H9 (cell line): ENCODE results near the gene SLCO1C1. TPM values are rescaled to one million over a fixed set of nuclear protein-coding genes. Genes with fewer than 3 reads are reported as not detected.
A peak's percentile ranks its signal among the peaks of the same experiment; 100 is the strongest.

ENCODE experiments used
- DNase-seq: peaks from one replicate; pipeline ENCODE4 v3.0.0-alpha.2; 2017
- H2AFZ ChIP-seq: one replicate; pipeline ENCODE4 v1.6.1; 2013; ENCODE audit warnings: mild to moderate bottlenecking, low read length, control low read depth, moderate library complexity
- H2AK5ac ChIP-seq: 2 replicates; pipeline ENCODE4 v1.6.1; 2013; ENCODE audit warnings: low read length, control low read depth, mixed read lengths; ENCODE audit not compliant: insufficient read length
- H2BK120ac ChIP-seq: one replicate; pipeline ENCODE4 v1.6.1; 2013; ENCODE audit warnings: low read depth, mild to moderate bottlenecking, low read length, control low read depth, inconsistent platforms; ENCODE audit not compliant: poor library complexity, severe bottlenecking
- H2BK12ac ChIP-seq: 2 replicates; pipeline ENCODE4 v1.6.1; 2013; ENCODE audit warnings: low read length, control low read depth, mixed read lengths, low read depth; ENCODE audit not compliant: insufficient read length
- H2BK15ac ChIP-seq: 2 replicates; pipeline ENCODE4 v1.6.1; 2013; ENCODE audit warnings: low read depth, low read length, control low read depth
- H2BK20ac ChIP-seq: one replicate; pipeline ENCODE4 v1.6.1; 2013; ENCODE audit warnings: low read depth, mild to moderate bottlenecking, low read length, control low read depth, inconsistent platforms; ENCODE audit not compliant: poor library complexity, severe bottlenecking
- H2BK5ac ChIP-seq: 2 replicates; pipeline ENCODE4 v1.6.1; 2013; ENCODE audit warnings: low read length, control low read depth, mixed read lengths; ENCODE audit not compliant: insufficient read length
- H3K14ac ChIP-seq: 2 replicates; pipeline ENCODE4 v1.6.1; 2013; ENCODE audit warnings: low read length, control low read depth; ENCODE audit not compliant: insufficient read depth
- H3K18ac ChIP-seq: 2 replicates; pipeline ENCODE4 v1.6.1; 2013; ENCODE audit warnings: low read depth, mild to moderate bottlenecking, mixed read lengths, low read length, control low read depth; ENCODE audit not compliant: insufficient read length
- H3K23ac ChIP-seq: 2 replicates; pipeline ENCODE4 v1.6.1; 2013; ENCODE audit warnings: low read length, control low read depth, mixed read lengths, low read depth; ENCODE audit not compliant: insufficient read length
- H3K23me2 ChIP-seq: 2 replicates; pipeline ENCODE4 v1.6.1; 2013; ENCODE audit warnings: low read depth, mild to moderate bottlenecking, mixed read lengths, low read length, control low read depth; ENCODE audit not compliant: insufficient read length, poor library complexity, severe bottlenecking
- H3K27ac ChIP-seq: 2 replicates; pipeline ENCODE4 v1.5.1; 2013; ENCODE audit warnings: low read length, control low read depth, mixed read lengths, low read depth; ENCODE audit not compliant: insufficient read length
- H3K27me3 ChIP-seq: 2 replicates; pipeline ENCODE4 v1.6.1; 2013; ENCODE audit warnings: low read length, control low read depth, inconsistent platforms; ENCODE audit not compliant: insufficient read depth
- H3K4ac ChIP-seq: 2 replicates; pipeline ENCODE4 v1.6.1; 2013; ENCODE audit warnings: low read depth, mild to moderate bottlenecking, control low read depth, inconsistent platforms, low read length, moderate library complexity
- H3K4me1 ChIP-seq: 2 replicates; pipeline ENCODE4 v1.6.1; 2013; ENCODE audit warnings: low read length, control low read depth, inconsistent platforms; ENCODE audit not compliant: insufficient read depth
- H3K4me2 ChIP-seq: 2 replicates; pipeline ENCODE4 v1.6.1; 2013; ENCODE audit warnings: low read length, control low read depth, mixed read lengths; ENCODE audit not compliant: insufficient read length, insufficient read depth
- H3K56ac ChIP-seq: 2 replicates; pipeline ENCODE4 v1.6.1; 2013; ENCODE audit warnings: low read depth, mild to moderate bottlenecking, mixed read lengths, low read length, control low read depth; ENCODE audit not compliant: insufficient read length
- H3K79me1 ChIP-seq: 2 replicates; pipeline ENCODE4 v1.6.1; 2013; ENCODE audit warnings: low read depth, mild to moderate bottlenecking, moderate library complexity, low read length, control low read depth, inconsistent platforms; ENCODE audit not compliant: insufficient read depth, poor library complexity, severe bottlenecking
- H3K79me2 ChIP-seq: 2 replicates; pipeline ENCODE4 v1.6.1; 2013; ENCODE audit warnings: low read length, control low read depth, inconsistent platforms; ENCODE audit not compliant: insufficient read depth
- H3K9ac ChIP-seq: 2 replicates; pipeline ENCODE4 v1.6.1; 2013; ENCODE audit warnings: low read length, control low read depth, mixed read lengths; ENCODE audit not compliant: insufficient read length; ENCODE audit errors: extremely low read depth
- H3K9me3 ChIP-seq: one replicate; pipeline ENCODE4 v1.6.1; 2013; ENCODE audit warnings: low read depth, low read length, inconsistent platforms; ENCODE audit not compliant: control insufficient read depth
- H3T11ph ChIP-seq: one replicate; pipeline ENCODE4 v1.6.1; 2013; ENCODE audit warnings: mild to moderate bottlenecking, low read length, control low read depth, inconsistent platforms
- H4K20me1 ChIP-seq: one replicate; pipeline ENCODE4 v1.6.1; 2013; ENCODE audit not compliant: control insufficient read depth, insufficient read length, insufficient read depth
- H4K5ac ChIP-seq: 2 replicates; pipeline ENCODE4 v1.6.1; 2013; ENCODE audit warnings: low read depth, mild to moderate bottlenecking, mixed read lengths, low read length, control low read depth; ENCODE audit not compliant: insufficient read length
- H4K8ac ChIP-seq: replicated peaks from 2 replicates; pipeline ENCODE4 v1.6.1; 2013; ENCODE audit warnings: low read length, control low read depth, mixed read lengths, low read depth; ENCODE audit not compliant: insufficient read length
- H4K91ac ChIP-seq: 2 replicates; pipeline ENCODE4 v1.6.1; 2013; ENCODE audit warnings: low read depth, mild to moderate bottlenecking, moderate library complexity, mixed read lengths, low read length, control low read depth; ENCODE audit not compliant: insufficient read length
- H3K27ac Mint-ChIP-seq, 3 experiments: 2 replicates in 2 of 3; 3 replicates in 1 of 3; pipeline ENCODE4 v1.8.0; 2020 to 2021; ENCODE audit warnings: mixed read lengths in 3 of 3, mild to moderate bottlenecking in 1 of 3, moderate library complexity in 1 of 3
- H3K27me3 Mint-ChIP-seq: 2 replicates; pipeline ENCODE4 v1.8.0; 2021; ENCODE audit warnings: low read depth, mild to moderate bottlenecking, moderate library complexity, mixed read lengths
- H3K36me3 Mint-ChIP-seq, 3 experiments: 2 replicates in 2 of 3; 3 replicates in 1 of 3; pipeline ENCODE4 v1.8.0; 2020 to 2021; ENCODE audit warnings: low read depth in 3 of 3, mixed read lengths in 3 of 3; ENCODE audit not compliant: insufficient read depth in 1 of 3
- H3K4me1 Mint-ChIP-seq, 2 experiments: 2 replicates each; pipeline ENCODE4 v1.8.0; 2020; ENCODE audit warnings: mixed read lengths in 2 of 2
- H3K4me3 Mint-ChIP-seq, 2 experiments: 2 replicates in 1 of 2; 3 replicates in 1 of 2; pipeline ENCODE4 v1.8.0; 2020 to 2021; ENCODE audit warnings: mild to moderate bottlenecking in 2 of 2, mixed read lengths in 2 of 2, moderate library complexity in 1 of 2
- H3K9me3 Mint-ChIP-seq, 2 experiments: 2 replicates in 1 of 2; 3 replicates in 1 of 2; pipeline ENCODE4 v1.8.0; 2020; ENCODE audit warnings: mild to moderate bottlenecking in 2 of 2, mixed read lengths in 2 of 2, moderate library complexity in 1 of 2
- CTCF ChIP-seq: fragments of 200-600 bp; sonication (generic); conservative IDR thresholded peaks from 3 replicates; pipeline ENCODE4 v1.8.0; 2021; ENCODE audit warnings: antibody characterized with exemption, mild to moderate bottlenecking
- WGBS: extraction: QIAGEN DNeasy Blood & Tissue Kit; methylation state at CpG from one replicate; pipeline ENCODE4 v1.1.7; 2013; ENCODE audit warnings: missing lambda C conversion rate, low lambda C conversion rate, mixed read lengths; ENCODE audit not compliant: insufficient read length; ENCODE audit errors: extremely low coverage; 5-methylcytosine and 5-hydroxymethylcytosine counted together
- total RNA-seq: library from RNA; stranded (reverse); gene quantifications from 2 replicates; pipeline ENCODE4 v1.2.1, GENCODE V29; 2021

SLCO1C1 gene
- total RNA-seq, 1 experiment from 2014 or later, result not detected

GRCh38 chr12:20646239-20646827 lies 48.8 kb upstream of the SLCO1C1 start:
- H3T11ph ChIP-seq, result no peak overlapping the region
- no peaks in the 10 kb centered on the region for H3K9me3 ChIP-seq
- no peak overlapping the region for H3K18ac ChIP-seq
- H4K91ac ChIP-seq, result no peak overlapping the region
- H4K20me1 ChIP-seq, result no peaks in the 10 kb centered on the region
- H2BK5ac ChIP-seq, result no peak overlapping the region
- H3K9ac ChIP-seq, result no peak overlapping the region
- Mint-ChIP-seq H3K27ac (peak overlapping the region in 1 of 3 experiments; percentile 22; a peak in 1 of 7 replicates), H3K27me3 (no peaks in the 10 kb centered on the region), H3K9me3 (no peaks in the 10 kb centered on the region), H3K4me1 (peaks cover 4 to 8% of the 10 kb centered on the region in 2 experiments; a peak in 3 of 4 replicates), H3K36me3 (no peaks in the 10 kb centered on the region), H3K4me3 (no peak overlapping the region)
- H3K27ac ChIP-seq, result no peak overlapping the region
- no peak overlapping the region for H4K5ac ChIP-seq
- no peak overlapping the region for H3K4me2 ChIP-seq
- no peak overlapping the region for H3K56ac ChIP-seq
- TF ChIP-seq CTCF, result peak; percentile 74
- no peaks in the 10 kb centered on the region for H3K4me1 ChIP-seq
- H3K23me2 ChIP-seq, result no peaks in the 10 kb centered on the region
- no CpG with 5 or more reads among the region's 3 CpGs for WGBS
- no peaks in the 10 kb centered on the region for H3K79me1 ChIP-seq
- H2AK5ac ChIP-seq, result no peak overlapping the region
- no peak overlapping the region for H4K8ac ChIP-seq
- no peak for DNase-seq
- no peak overlapping the region for H2AFZ ChIP-seq
- H2BK120ac ChIP-seq, result no peak overlapping the region
- no peaks in the 10 kb centered on the region for H3K79me2 ChIP-seq
- H3K4ac ChIP-seq, result no peak overlapping the region
- H2BK20ac ChIP-seq, result no peak overlapping the region
- H3K27me3 ChIP-seq, result no peaks in the 10 kb centered on the region
- H3K23ac ChIP-seq, result no peak overlapping the region
- no peak overlapping the region for H3K14ac ChIP-seq
- no peak overlapping the region for H2BK15ac ChIP-seq
- no peak overlapping the region for H2BK12ac ChIP-seq
